Left renal cortex interstitium (tissue), 4 donors: ENCODE results near the gene BAIAP2. TPM values are rescaled to one million over a fixed set of nuclear protein-coding genes. Genes with fewer than 3 reads are reported as not detected.

Experiments
- DNase-seq, 4 donors: peaks; one replicate each; pipeline ENCODE4 v3.0.0-alpha.2; 2013; ENCODE audit warnings: low read depth in 4 of 4, low spot score in 2 of 4, missing footprints in 1 of 4
- polyA plus RNA-seq, 4 donors: library from polyadenylated mRNA; unstranded; fragments of 120-200 nt; gene quantifications; one replicate each; pipeline ENCODE4 v1.2.1, GENCODE V29; 2013; ENCODE audit not compliant: insufficient read length in 4 of 4

Gene BAIAP2
- polyA plus RNA-seq, 4 donors = 33.0 to 47.1 (median 41.2) TPM

- DNase-seq = no peak
These were observed 15.1 kb downstream of the BAIAP2 start for GRCh38 chr17:81049973-81050551.

DNA sequence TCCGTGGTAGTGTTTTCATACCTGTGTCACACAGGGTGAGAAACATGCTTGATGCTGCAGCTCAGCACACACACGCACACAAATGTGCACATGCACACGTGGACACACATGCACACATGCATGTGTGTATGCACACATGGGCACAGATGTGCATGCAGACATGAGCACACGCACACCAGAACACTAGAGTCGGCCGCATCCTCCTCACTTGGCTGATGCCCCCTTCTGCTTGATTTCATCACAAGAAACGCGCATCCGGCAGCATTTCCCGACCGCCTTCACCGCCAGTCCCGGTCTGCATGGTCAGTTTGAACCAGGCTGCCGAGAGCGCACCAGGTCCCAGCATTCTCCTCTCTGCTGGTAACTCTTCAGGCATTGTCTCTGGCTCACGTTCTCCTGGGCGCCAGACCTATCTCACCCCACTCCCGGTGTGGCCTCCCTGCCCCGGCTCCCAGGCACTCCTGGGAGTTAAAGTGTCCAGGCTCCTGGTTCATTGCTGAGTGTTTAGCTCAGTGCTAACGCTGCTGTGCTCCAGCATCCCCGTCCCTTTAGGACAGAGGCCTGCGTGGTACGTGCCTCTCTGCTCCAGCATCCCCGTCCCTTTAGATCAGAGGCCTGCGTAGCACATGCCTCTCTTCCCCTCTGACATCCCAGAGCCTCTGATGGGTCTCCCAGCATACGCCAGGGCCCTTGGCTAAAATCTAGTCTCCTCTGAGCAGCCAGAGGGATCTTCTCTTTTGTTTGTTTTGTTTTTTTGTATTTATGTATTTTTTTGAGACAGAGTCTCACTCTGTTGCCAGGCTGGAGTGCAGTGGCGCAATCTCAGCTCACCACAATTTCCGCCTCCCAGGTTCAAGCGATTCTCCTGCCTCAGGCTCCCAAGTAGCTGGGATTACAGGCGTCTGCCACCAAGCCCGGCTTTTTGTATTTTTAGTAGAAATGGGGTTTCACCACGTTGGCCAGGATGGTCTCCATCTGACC lies 16.0 kb downstream of the BAIAP2 start:
- no peak for DNase-seq

DNA sequence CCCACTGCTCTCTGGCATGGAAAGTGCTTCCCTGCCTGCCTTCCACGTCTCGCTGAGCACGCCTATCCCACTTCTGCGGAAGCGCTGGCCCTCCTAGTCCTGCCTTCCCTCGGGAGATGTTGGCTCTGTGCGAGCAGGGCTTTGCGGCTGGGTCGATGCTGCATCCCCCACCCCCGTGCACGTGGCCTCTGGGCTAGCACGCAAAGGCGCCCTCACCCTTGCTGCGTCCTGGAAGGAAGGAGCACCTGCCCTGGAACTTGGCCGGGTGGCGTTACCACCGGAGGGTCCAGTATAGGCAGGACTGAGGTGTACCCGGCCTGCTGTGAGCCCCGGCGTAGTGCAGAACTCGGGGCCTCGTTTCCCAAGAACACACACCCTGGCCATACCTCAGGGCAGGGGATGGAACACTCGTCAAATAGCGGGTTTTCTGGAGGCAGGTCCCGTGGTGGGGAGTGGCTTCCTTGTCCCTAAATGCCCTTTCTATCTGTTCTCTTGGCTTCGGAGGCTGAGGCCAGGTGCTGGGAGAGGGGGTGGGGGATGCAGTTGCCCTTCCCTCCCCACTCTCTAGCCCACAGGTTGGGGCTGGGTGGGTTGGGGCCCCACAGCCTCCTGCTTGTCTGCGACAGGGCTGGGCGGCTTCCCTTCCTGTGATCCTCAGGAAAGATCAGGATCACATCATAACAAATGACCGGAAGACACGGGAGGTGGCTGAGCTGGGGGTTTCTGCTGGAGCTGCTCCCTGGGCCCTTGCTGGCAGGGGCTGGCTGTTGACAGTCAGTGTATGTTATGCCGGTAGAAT lies 17.4 kb downstream of the BAIAP2 start:
- DNase-seq = no peak

- no peak for DNase-seq
These were observed 18.4 kb downstream of the BAIAP2 start for GRCh38 chr17:81053041-81053970.

DNA sequence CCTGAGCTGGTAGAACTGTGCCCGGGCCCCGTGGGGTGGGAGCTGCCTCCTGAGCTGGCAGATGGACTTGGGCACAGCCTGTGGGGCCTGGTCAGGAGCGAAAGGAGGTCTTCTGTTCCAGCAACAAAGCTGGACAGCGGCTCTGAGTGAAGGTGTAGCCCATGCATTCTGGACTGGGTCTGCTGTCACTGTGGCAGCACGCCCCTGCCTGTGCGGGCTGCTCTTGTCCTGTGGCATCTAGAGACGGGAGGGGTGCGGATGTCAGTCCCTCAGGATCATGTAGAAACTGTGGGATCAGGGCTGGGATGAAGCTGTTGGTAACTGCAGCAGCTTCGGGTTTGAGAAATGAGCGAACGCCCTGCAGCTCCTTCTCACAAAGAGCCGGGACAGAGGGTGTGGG lies 19.4 kb downstream of the BAIAP2 start:
- no peak for DNase-seq

DNA sequence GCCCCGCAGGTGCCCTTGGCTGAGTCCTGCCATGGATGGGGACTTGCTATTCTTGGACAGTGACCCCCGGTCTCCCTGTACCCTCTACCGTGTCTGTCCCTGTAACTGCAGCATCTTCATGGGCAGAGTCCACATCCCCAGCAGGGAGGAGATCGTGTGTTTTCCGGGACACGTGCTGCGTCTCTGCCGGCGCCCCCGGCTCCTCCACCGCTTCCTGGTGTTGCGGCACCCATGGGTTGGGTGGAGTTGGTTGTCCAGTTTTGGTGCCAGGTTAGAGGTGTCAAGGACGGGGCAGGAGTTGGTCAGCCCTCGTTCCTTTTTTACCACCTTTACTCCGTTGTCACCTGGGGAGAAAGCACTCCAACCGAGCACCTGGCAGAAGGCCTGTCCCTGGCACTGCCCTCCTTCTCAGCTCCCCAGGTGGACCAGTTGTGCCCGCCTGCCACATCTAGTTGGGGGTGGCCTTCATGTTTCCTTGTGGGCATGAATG lies 20.0 kb downstream of the BAIAP2 start:
- DNase-seq = no peak

DNA sequence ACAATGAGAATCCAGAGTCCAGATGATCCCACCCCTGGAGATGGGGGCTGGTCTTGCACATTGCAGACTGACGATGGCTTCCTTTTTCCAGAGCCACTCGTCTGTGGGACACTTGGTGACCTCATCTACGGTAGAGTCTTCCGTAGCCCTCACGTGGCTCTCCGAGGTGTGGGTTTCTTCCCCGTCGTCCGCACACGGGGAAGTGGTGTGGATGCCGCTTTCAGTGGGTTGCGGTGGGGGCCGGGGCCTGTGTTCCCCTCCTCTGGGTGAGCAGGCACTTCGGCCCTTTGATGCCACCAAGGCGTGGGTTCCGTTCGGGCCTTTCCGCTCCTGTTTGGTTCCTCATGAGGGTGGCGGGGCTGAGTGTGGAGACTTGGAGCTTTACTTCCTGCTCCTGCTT lies 21.4 kb downstream of the BAIAP2 start:
- no peak for DNase-seq

- no peak for DNase-seq
These were observed 22.3 kb downstream of the BAIAP2 start for GRCh38 chr17:81057079-81057730.

- DNase-seq = no peak
These were observed 22.8 kb downstream of the BAIAP2 start for GRCh38 chr17:81057777-81058176.

DNA sequence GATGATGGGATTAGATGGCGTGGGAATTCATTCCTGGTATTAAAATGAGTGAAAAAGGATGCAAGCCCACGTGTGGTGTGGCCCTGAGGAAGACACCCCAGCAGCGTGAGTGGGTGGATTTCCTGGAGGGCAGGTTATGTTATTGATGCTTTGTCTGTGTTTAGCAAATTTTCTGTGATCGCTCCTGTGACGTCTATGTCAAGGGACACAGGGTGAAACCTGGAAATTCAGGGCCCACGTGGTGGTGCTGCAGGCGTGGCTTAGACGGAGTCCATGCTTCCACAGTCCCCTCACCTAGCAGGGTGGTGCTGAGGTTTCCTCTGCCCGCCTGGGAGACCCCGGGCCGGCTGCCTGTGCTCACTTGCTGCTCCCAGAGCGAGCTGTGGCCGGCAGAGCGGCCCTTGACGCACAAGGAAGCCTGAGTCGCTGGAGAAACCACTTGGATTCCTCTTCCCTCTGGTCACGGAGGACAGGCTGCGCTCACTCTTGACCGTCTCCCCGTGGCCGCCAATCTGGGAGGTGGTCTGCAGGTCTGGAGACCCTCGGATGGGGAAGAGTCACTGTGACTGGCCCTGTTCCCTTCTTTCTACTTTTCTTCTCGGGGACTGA lies 23.4 kb downstream of the BAIAP2 start:
- DNase-seq = no peak

DNA sequence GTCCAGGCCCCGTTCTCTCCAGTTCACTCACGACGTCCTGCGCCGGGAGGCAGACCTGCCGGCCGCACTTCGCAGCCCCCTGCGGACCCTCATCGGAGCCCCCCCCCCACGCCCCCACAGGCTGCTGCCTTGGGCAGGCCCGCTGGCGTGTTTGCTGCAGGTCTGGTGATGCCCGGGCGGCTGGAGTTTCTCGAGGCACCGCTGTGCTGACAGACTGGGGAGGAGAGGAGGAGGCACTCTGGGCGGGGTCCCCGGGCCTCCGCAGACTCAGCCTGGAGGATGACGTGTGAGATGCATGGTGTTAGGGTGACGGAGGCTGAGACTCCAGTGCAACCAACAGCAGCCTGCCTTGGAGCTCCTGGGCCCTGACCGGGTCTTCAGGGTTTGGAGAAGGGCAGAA lies 24.1 kb downstream of the BAIAP2 start:
- DNase-seq = no peak

DNA sequence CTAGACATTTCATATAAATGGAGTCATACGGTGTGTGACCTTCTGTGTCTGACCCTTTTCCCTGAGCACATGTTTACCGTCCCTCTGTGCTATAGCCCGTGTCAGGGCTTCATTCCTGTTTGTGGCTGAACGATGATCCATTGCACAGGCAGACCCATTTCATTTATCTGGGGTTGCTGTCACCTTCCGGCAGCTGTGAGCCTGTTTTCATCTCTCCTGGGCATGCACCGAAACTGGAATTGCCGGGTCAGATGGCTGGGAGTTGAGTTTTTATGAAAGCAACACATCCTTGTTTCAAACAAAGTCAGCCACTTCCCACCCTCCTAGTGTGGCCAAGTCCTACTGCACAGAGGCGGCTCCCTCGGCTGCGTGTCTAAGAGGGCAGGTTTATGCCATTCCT lies 25.5 kb downstream of the BAIAP2 start:
- DNase-seq = no peak

- DNase-seq = no peak
These were observed 26.2 kb downstream of the BAIAP2 start for GRCh38 chr17:81061027-81061735.

DNA sequence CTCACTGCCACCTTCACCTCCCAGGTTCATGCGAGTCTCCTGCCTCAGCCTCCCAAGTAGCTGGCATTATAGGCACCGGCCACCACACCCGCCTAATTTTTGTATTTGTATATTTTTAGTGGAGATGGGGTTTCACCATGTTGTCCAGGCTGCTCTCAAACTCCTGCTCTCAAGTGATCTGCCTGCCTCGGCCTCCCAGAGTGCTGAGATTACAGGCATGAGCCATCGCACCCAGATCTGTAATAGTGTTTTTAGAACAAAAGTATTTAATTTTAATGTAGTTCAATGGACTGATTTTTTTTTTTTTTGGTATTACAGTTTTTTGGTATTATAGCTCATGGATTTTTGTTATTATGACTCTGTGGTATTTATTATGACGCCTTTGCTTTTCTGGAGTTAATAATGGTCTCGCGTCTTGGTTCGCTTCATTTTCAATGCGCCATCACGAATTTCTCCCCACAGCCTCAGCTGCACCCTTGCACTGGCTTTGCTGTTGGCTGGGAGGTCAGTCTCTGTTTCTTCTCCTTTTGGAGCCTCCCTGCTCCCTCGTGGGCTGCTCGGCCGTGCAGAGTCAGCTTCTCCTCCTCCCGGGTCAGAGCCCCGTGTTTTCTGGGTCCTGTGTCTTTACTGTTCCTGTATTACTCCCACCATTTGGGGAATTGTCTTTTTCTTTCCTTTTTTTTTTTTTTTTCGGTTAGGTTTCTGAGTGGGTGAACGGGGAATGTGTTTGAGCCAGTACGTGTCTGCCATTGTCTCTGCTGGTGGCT lies 27.2 kb downstream of the BAIAP2 start:
- no peak for DNase-seq

- DNase-seq = no peak
These were observed 28.4 kb downstream of the BAIAP2 start for GRCh38 chr17:81063106-81064093.

- no peak for DNase-seq
These were observed 29.9 kb downstream of the BAIAP2 start for GRCh38 chr17:81064678-81065475.
